ENCODE data around the gene MCM6.
A peak's percentile ranks its signal among the peaks of the same experiment; 100 is the strongest.

Gene MCM6

DNA sequence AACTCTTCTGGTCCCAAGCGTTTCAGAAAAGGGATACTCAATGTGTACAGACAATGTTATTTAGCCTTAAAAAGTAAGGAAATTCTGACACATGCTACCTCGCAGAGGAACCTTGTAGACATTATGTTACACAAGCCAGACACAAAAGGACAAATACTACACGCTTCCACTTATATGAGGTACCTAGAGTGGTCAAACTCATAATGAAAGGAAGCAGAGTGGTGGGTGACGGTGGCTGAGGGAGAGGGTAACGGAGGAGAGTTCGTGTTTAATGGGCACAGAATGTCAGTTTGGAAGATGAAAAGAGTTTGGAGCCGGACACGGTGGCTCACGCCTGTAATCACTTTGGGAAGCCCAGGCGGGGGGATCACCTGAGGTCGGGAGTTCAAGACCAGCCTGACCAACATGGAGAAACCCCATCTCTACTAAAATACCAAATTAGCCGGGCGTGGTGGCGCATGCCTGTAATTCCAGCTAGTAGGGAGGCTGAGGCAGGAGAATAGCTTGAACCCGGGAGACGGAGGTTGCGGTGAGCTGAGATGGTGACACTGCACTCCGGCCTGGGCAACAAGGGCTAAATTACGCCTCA lies 1.4 kb downstream of the MCM6 start:
- peak overlapping the region; percentile 69 for H3K4me3 ChIP-seq (ENCODE audit: low read depth, low read length)
- no peak for DNase-seq (ENCODE audit: low read depth)

DNA sequence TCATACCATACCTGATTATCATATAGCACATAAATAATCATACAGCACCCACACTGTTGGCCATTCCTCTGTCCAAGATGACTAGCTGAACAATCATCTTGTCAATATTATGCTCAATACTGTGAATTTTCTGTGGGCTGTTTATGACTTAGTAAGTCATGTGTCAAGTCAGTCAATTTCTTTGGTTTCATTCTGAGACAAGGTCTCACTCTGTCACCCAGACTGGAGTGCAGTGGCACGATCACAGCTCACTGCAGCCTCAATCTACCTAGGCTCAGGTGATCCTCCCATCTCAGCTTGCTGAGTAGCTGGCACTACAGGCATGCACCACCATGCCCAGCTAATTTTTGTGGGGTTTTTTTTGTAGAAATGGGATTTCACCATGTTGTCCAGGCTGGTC lies 5.7 kb downstream of the MCM6 start:
- no peak for DNase-seq (ENCODE audit: low read depth)

DNA sequence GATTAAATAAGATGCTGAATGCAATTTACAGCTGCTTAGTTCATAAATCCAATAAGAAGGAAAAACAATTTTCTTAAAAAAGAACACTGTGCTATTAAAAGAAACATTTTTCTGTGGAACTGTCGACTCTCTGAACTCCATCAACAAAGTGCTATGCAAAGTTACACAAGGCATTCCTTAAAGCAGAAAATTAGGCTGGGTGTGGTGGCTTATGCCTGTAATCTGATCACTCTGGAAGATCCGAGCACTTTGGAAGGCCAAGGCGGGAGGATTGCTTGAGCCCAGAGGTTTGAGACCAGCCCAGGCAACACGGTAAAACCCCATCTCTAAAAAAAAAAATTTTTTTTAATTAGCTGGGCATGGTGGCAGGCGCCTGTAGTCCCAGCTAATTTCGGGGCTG lies 13.0 kb downstream of the MCM6 start:
- DNase-seq (ENCODE audit: low read depth), result no peak
- no peak overlapping the region for H3K4me3 ChIP-seq (ENCODE audit: low read depth, low read length)

More for the DNA sequence above, 5.7 kb downstream of the MCM6 start:
- no peak overlapping the region for H3K4me3 ChIP-seq (ENCODE audit: low read depth, low read length)

DNA sequence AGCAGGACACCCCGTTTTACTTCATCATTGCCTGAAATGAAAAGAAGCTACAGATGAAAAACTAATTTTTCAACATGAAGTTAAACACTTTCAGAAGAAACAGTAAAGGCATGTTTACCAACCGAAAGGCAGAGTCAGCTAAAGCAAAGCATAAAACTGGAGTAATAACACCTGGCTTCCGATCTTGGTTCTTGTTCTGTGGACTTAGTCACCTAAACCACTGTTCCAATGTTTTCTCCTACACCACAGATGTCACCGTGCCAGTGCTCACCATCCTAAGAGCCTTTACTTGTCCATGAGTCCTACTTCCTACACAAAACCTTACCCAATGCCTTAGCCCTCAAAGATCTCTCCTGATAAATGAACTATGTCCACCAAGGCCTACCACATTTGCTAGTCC lies 13.5 kb downstream of the MCM6 start:
- no peak overlapping the region for H3K4me3 ChIP-seq (ENCODE audit: low read depth, low read length)
- no peak for DNase-seq (ENCODE audit: low read depth)

DNA sequence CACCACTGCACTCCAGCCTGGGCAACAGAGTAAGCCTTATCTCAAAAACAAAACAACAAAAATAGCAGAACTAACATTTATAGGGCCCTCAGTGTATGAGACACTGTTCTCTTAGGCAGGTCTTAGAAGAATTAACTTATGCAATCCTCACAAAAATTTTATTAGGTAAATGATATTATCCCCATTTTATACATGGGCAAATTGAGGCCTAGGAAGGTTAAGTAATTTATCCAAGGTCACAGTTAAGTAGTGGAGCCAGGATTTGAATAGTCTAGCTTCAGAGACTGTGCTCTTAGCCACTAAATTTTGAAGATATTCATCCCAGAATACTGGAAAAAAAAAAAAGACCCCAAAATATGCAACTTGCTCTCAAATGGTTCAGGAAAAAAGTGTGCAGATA lies 22.8 kb downstream of the MCM6 start:
- no peak for DNase-seq (ENCODE audit: low read depth)
- H3K4me3 ChIP-seq (ENCODE audit: low read depth, low read length), result no peak overlapping the region

DNA sequence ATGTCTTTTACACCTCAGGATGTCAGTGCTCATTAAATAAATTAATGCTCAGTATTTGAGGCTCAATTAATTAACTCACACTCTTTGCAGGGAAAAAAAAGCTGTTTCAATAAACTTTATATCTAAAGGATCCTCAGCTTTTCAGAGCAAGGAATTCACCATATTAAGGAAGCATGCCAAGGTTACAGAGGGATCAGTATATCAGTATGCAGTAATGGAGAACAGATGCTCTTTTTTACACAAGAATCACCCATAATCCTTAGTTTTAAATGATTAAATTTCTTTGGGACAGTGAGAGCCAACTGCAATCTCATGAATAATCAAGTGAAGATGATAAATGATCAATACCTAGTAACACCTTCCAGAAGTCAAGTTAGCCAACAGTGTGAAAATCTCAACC lies 24.4 kb downstream of the MCM6 start:
- H3K4me3 ChIP-seq (ENCODE audit: low read depth, low read length), result no peak overlapping the region
- DNase-seq (ENCODE audit: low read depth), result no peak

DNA sequence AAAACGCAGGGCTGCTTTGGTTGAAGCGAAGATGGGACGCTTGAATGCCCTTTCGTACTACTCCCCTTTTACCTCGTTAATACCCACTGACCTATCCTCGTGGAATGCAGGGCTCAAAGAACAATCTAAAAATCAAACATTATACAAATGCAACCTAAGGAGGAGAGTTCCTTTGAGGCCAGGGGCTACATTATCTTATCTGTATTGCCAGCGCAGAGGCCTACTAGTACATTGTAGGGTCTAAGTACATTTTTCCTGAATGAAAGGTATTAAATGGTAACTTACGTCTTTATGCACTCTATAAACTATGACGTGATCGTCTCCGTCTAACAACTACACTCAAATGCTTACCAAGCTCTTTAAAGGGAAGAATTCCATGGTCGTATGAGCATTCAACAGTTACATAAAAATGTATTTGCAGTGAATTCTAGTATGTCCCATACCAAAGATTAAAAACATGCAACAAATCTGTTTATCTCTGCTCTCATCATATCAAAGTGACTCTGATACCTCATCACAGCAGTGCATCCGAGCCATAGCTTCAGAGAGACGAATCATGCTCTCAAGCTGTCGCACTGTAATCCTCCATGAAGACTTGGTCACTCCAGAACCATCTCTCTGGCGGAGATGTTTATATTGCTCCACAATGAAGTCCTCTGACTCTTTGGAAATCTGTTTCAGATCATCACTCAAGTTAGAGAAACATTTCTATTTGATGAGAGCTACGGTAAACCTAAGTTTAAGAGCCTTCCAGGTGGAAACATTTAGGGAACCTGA lies 25.2 kb downstream of the MCM6 start:
- no peak for DNase-seq (ENCODE audit: low read depth)
- no peak overlapping the region for H3K4me3 ChIP-seq (ENCODE audit: low read depth, low read length)

DNA sequence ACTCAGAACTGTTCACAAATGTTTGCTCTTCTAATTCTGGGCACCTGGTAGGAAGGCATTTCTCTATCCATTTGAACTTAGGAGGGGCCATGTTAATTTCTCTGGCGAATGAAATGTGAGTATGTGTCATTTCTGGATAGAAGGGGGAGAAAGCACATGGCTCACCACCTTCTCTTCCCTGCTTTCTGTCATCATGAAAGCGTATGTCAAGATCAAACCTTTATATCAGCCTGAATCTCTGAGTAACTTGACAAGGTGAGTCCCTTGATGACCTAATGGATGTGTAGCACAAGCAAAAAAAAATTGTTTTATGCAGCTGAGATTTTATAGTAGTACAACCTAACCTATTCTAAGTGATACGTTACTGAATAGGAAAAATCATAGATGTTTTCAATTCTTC lies 27.2 kb downstream of the MCM6 start:
- no peak overlapping the region for H3K4me3 ChIP-seq (ENCODE audit: low read depth, low read length)
- no peak for DNase-seq (ENCODE audit: low read depth)

DNA sequence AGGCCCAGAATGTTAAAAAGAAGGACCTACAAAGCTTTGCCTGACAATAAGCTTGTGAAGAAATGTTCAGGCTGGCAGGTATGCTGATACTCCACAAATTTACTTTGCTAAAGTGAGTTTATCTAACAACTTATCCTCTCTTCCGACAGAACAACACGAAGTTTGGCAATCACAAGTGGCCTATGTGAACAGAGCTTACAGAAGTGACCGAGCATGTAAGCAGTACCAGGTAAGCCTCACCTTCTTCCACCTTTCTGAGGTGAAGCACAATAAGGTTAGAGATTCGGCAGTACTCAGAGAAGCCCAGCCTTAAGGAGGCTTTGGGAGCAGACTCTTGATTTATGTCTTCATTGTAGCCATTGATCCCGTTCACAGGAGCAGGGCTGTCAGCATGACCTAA lies 30.2 kb downstream of the MCM6 start:
- DNase-seq (ENCODE audit: low read depth), result no peak
- no peak overlapping the region for H3K4me3 ChIP-seq (ENCODE audit: low read depth, low read length)

DNA sequence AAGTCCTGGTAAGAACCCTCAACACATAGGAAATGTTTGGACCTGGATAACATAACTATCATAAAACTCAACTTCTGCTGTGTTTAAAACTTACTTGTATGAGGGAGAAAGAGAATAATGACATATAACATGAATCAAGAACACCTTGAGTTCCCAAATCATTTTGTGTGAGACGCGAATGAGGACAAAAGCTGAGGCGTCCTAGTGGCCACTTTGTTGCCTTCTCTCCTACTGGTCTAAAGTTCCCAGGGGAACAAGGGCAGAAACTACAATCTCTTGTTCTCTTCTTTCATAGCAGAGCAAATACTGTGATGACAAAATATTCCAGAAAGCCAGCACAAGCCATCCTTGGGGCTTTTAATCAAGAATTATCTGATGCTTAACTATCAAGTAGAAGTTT lies 31.0 kb downstream of the MCM6 start:
- H3K4me3 ChIP-seq (ENCODE audit: low read depth, low read length), result no peak overlapping the region
- no peak for DNase-seq (ENCODE audit: low read depth)

DNA sequence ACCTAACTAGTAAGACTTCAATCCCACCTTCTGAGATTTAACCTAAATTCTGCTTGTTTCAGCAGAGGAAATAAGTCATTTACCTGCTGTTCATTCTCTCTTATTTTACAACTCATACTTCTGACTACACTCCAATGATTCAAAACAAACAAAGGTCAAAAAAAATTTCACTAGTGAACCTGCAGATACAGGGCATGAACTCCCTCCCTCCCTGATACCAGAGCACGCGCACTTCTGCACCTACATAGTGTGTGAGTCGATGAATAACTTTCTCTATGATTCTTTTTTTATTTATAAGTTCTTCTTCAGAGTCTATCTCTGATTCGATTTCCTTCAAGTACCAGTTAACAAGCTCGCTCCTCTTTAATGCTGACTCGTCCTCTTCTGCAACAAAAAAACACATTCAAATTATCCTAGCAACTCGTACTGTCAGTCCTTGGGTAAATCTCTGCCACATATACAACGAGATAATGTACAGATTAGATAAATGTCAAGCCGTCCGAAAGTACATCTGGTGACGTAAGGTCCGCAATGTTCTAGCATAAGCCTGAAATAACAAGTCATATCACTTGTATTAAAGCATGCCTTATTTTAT lies 31.8 kb downstream of the MCM6 start:
- DNase-seq (ENCODE audit: low read depth), result no peak
- H3K4me3 ChIP-seq (ENCODE audit: low read depth, low read length), result no peak overlapping the region

DNA sequence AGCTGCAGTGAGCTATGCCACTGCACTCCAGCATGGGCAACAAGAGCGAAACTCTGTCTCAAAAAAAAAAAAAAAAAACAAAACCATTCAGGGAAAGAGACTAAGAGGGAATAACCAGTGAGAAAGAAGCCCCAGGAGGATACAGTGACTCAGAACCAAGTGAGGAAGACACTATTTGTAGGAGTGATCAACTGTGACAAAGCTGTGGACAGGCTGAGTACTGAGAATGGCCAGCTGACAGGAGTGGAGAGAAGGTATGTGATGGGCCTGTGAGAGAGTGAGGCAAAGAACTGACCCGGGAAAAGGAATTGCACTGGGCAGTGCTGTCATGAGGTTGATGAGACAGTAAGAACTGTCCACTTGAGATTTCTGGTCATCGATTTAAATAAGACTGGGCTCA lies 32.6 kb downstream of the MCM6 start:
- H3K4me3 ChIP-seq (ENCODE audit: low read depth, low read length), result no peak overlapping the region
- no peak for DNase-seq (ENCODE audit: low read depth)

DNA sequence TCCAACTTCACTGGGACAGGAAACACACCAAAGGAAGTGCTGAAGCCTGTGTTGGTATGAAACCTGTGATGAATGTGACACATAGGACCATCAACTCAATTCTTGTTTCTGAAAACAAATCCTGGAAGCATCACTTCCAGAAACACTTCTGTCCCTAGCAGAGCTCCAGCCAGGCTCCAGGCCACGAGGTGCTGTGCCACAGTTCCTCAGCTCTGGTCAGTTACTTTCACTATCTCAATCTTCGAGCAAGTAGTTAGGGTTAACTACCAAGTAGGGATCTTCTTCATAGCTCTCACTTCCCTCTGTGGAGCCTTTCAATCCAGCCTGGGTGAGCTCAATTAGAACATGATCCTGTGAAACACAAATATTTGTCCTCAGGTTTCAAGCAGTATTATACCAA lies 35.6 kb downstream of the MCM6 start:
- no peak overlapping the region for H3K4me3 ChIP-seq (ENCODE audit: low read depth, low read length)
- DNase-seq (ENCODE audit: low read depth), result no peak

DNA sequence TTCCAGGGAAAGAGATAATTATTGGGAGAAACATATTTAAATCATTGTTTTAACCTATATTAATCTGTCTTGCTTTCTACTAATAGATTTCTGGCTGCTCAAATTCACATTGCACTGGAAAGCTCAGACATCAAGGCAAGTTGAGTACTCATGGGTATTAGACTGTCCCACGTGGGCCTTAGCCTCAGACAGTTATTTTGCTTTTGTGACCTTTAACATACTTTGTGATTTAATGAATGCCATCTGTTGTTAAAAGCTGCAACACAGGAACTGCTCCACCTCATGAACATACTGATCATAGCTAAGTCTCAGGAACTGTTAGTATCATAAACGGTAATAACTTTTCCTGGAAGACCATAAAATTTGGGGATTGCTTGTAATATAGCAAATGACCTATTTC lies 36.5 kb downstream of the MCM6 start:
- H3K4me3 ChIP-seq (ENCODE audit: low read depth, low read length), result no peak overlapping the region
- peak; percentile 69 for DNase-seq (ENCODE audit: low read depth)

DNA sequence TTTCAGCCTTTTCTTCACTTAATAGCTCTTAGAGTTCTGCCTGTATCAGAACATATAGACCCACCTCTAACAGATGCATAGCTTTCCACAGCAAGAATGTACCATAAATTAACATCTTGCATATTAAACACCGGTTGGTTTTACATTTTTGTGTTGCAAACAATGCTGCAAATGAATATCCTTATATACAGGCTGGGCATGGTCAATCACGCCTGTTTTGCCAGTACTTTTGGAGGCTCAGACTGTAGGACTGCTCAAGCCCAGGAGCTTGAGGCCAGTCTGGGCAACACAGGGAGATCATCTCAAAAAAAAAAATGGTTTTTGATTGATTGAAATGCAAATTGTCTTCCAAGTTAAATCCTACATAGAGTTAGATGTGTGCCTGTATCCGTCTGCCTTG lies 37.7 kb downstream of the MCM6 start:
- DNase-seq (ENCODE audit: low read depth), result no peak

DNA sequence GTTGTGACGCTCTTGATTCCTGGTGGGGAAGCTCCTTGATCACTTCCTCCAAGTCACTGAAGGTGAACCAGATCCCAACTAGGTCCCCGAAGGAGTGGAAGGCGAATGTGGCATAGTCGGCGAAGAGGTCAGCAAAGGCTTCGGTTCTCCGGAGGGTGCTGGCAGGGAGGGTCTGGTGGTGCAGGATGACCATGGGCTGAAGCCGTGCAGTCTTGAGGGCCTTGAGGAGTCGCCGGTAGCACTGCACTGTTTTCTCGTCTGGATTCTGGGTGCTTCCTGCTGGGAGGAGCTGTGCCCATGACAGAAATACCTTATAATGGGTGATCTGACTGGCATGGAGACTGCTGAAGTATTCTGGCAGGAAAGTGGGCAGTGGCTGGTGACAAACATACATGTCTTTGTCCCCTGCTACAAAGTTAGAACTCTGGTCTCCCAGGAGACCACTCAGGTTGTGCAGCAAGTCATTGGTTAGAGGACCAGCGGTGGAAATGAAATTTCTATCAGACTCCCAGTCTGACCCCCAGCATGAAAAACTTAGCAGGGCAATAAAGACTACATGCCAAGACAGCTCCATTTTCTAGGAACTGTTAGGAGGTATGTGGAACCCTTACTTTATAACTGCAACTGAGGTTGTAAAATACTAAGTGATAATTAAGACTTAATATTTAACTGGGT lies 39.5 kb downstream of the MCM6 start, which contains the start of gene LCT:
TSS of gene LCT (minus strand) at position 589 of the 675 bp plus-strand sequence. CDS start at position 574, 15 bp downstream.
- H3K4me3 ChIP-seq (ENCODE audit: low read depth, low read length), result no peak within 1 kb of the TSS
- DNase-seq (ENCODE audit: low read depth), result no peak

More for the DNA sequence above, 37.7 kb downstream of the MCM6 start:
- H3K4me3 ChIP-seq (ENCODE audit: low read depth, low read length), result no peak overlapping the region

DNA sequence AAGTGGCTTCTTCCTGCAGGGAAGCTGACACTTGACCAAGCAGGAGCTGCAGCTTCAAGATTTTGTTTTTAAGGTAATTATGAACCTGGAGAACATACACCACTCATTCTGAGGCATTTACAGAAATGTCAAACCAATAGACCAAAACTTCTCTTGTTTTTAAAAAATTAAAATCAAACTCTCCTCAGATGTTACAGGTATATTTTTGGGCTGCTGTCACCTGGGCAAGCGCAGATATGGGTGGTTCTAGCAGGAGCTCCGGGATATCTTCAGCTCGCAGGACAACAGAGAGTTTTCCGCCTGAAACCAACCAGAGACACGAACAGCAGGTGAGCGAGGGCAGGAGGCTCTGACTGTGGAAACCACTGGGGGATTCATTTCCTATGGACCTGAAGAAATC lies 43.4 kb downstream of the MCM6 start:
- no peak for DNase-seq (ENCODE audit: low read depth)
- H3K4me3 ChIP-seq (ENCODE audit: low read depth, low read length), result no peak overlapping the region

DNA sequence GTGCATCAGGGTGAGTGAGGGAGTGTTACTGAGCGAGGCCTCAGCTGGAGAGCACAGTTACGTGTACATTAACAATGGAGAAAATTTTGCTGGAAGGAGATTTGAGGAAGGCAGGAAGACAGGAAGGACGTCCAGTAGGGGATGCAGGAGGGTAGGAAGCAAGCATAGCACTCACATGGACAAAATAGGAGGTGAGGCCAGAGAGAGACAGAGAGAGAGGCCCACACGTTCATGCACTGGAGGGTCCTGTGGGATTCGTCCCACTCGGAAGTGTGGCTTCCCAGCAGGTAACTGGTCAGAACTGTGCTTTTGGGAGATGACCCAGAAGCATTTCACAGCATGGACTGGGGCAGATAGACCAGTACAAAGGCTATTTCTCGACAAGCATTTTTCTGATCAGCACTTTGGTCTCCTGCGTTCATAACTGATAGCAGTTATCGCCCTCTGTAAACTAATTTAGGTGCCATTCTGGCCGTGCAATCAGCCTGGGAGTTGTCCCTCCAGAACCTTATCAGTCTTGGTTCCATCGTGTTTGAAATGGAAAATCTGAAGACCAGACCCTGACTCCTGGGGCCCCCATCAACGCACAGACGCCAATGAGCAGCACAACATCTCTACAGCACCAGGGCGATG lies 44.9 kb downstream of the MCM6 start:
- no peak overlapping the region for H3K4me3 ChIP-seq (ENCODE audit: low read depth, low read length)
- DNase-seq (ENCODE audit: low read depth), result no peak

DNA sequence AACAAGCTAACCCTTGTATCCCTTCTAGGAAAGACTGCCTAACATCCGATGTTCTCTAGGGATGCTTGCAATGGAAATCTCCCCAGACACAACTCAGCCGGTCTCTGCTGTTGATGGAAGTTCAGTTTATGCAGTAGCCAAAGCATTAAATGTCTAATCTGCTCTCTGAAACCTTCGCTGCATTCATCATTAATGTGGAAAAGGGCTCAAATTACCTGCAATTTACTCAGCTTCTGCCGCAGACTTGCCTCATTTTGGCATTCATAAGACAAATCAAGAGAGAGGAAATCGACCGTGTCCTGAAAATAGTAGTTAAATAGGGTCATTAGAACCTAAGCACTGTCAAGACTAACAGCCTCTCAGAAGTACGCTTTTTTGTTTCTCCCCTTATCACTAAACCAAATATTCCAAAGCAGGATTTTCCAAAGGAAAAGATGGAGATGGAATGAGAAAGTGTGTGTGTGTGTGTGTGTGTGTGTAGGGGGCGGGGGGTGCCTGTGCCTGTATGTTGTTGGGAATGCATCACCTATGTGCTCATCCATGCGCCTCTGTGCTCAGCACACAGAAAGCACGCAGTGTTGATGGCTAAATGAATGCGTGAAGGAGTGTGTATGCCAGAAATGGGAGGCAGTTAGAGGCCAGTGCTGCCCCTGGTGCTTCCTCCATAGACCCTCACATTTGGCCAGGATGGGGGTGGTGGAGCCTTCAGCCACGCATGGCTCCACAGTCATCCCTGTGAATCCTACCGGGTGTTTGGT lies 46.7 kb downstream of the MCM6 start:
- no peak for DNase-seq (ENCODE audit: low read depth)
- no peak overlapping the region for H3K4me3 ChIP-seq (ENCODE audit: low read depth, low read length)

Data from skeletal muscle cell (primary cell).